ENCODE data around the gene SORCS1. TPM values are rescaled to one million over a fixed set of nuclear protein-coding genes. Genes with fewer than 3 reads are reported as not detected.

Gene SORCS1
- total RNA-seq, 4 donors from 2014 or later: 1.2 to 11.8 (median 6.2) TPM

GRCh38 chr10:106712988-106713387 is 451.5 kb downstream of the SORCS1 start:
- no peaks in the 10 kb centered on the region for H3K9me3 ChIP-seq

GRCh38 chr10:106711313-106711906 is 453.1 kb downstream of the SORCS1 start:
- Histone ChIP-seq H3K9me3 (no peaks in the 10 kb centered on the region), H3K4me1 (no peaks in the 10 kb centered on the region), H3K36me3 (no peaks in the 10 kb centered on the region), H3K4me3 (replicated peaks in 1 of 3) (no peak overlapping the region), H3K27me3 (no peaks in the 10 kb centered on the region), H3K27ac (no peak overlapping the region)
- WGBS, 2 donors: 85 to 86% methylated on average over 6 of the region's 6 CpGs
- peak; percentile 58 to 61 for DNase-seq
- intact Hi-C loops (cut with DNase I): no loop called here
- TF ChIP-seq POLR2A (IDR thresholded peaks at IDR 0.05) (no peak), CTCF (IDR thresholded peaks at IDR 0.05) (peak; percentile 30 to 77 (median 56))

More at GRCh38 chr10:106712988-106713387, 451.5 kb downstream of the SORCS1 start:
- no peak overlapping the region for H3K4me3 ChIP-seq (replicated peaks in 1 of 3)
- H3K27me3 ChIP-seq: no peaks in the 10 kb centered on the region
- H3K4me1 ChIP-seq: peaks cover 0 to 2% of the 10 kb centered on the region in 2 donors
- no peak for TF ChIP-seq POLR2A (IDR thresholded peaks at IDR 0.05)
- no peak for TF ChIP-seq CTCF (IDR thresholded peaks at IDR 0.05)
- no peaks in the 10 kb centered on the region for H3K36me3 ChIP-seq
- DNase-seq: no peak
- intact Hi-C loops (cut with DNase I): no loop called here
- 88 to 96% methylated on average over 1 of the region's 1 CpG for WGBS, 2 donors
- no peak overlapping the region for H3K27ac ChIP-seq

- Histone ChIP-seq H3K4me1 (no peaks in the 10 kb centered on the region), H3K36me3 (no peaks in the 10 kb centered on the region), H3K4me3 (replicated peaks in 1 of 3) (no peak overlapping the region), H3K27me3 (no peaks in the 10 kb centered on the region), H3K9me3 (no peaks in the 10 kb centered on the region), H3K27ac (no peak overlapping the region)
- intact Hi-C loops (cut with DNase I): no loop called here
- WGBS, 2 donors: 68 to 74% methylated on average over 2 of the region's 2 CpGs
- TF ChIP-seq POLR2A (IDR thresholded peaks at IDR 0.05) (no peak), CTCF (IDR thresholded peaks at IDR 0.05) (no peak)
- no peak for DNase-seq
These were observed 456.0 kb downstream of the SORCS1 start for GRCh38 chr10:106708506-106708905.

GRCh38 chr10:106707657-106708056 is 456.8 kb downstream of the SORCS1 start:
- intact Hi-C loops (cut with DNase I): no loop called here
- Histone ChIP-seq H3K27me3 (no peaks in the 10 kb centered on the region), H3K4me3 (replicated peaks in 1 of 3) (no peak overlapping the region), H3K9me3 (no peaks in the 10 kb centered on the region), H3K36me3 (no peaks in the 10 kb centered on the region), H3K4me1 (no peaks in the 10 kb centered on the region), H3K27ac (no peak overlapping the region)
- no peak for DNase-seq
- 76 to 82% methylated on average over 3 of the region's 3 CpGs for WGBS, 2 donors
- TF ChIP-seq CTCF (IDR thresholded peaks at IDR 0.05) (no peak), POLR2A (IDR thresholded peaks at IDR 0.05) (no peak)

GRCh38 chr10:106706127-106706526 is 458.4 kb downstream of the SORCS1 start:
- intact Hi-C loops (cut with DNase I): no loop called here
- Histone ChIP-seq H3K9me3 (no peaks in the 10 kb centered on the region), H3K27me3 (no peaks in the 10 kb centered on the region), H3K4me3 (replicated peaks in 1 of 3) (no peak overlapping the region), H3K4me1 (no peaks in the 10 kb centered on the region), H3K27ac (no peak overlapping the region), H3K36me3 (no peaks in the 10 kb centered on the region)
- no peak for TF ChIP-seq CTCF (IDR thresholded peaks at IDR 0.05)
- TF ChIP-seq POLR2A (IDR thresholded peaks at IDR 0.05): no peak
- DNase-seq: no peak

All from thyroid gland (tissue), 4 donors.